ENCODE data around the gene CPB2. TPM values are rescaled to one million over a fixed set of nuclear protein-coding genes. Genes with fewer than 3 reads are reported as not detected.

Gene CPB2
- total and polyA plus RNA-seq, 2 donors (not counting 1 experiment from before 2014, with no cell fraction given) = not detected

- Histone ChIP-seq H3K36me3 (ENCODE audit: control insufficient read depth, insufficient read depth, low read length) (no peaks in the 10 kb centered on the region), H3K4me3 (replicated peaks in 1 of 4; ENCODE audit: control extremely low read depth in 1 of 4, insufficient read depth in 1 of 4, low read depth in 3 of 4, low read length in 4 of 4) (no peak overlapping the region), H3K9ac (ENCODE audit: insufficient read depth, low read length) (no peak overlapping the region), H3K9me3 (ENCODE audit: control insufficient read depth, insufficient read depth, low read depth, low read length) (no peaks in the 10 kb centered on the region), H3K27me3 (ENCODE audit: control insufficient read depth, insufficient read depth, low read length) (no peaks in the 10 kb centered on the region), H3K79me2 (ENCODE audit: control insufficient read depth, insufficient read depth, low read length) (no peaks in the 10 kb centered on the region), H2AFZ (ENCODE audit: low read length) (no peak overlapping the region), H4K20me1 (ENCODE audit: control insufficient read depth, extremely low read depth, insufficient read depth, low read length) (no peaks in the 10 kb centered on the region), H3K4me2 (ENCODE audit: extremely low read depth, insufficient read depth, low read length) (no peak overlapping the region), H3K27ac (ENCODE audit: insufficient read depth, low read length) (no peak overlapping the region), H3K4me1 (ENCODE audit: control insufficient read depth, extremely low read depth, insufficient read depth, low read length) (no peaks in the 10 kb centered on the region)
- TF ChIP-seq CTCF (conservative IDR thresholded peaks at IDR 0.05 in 1 of 2, IDR thresholded peaks at IDR 0.05 in 1 of 2; ENCODE audit: low read depth in 1 of 2, low read length in 2 of 2) = no peak
- TF ChIP-seq EZH2 (IDR thresholded peaks at IDR 0.05; ENCODE audit: low read length, missing control alignments) = no peak
- no peak for DNase-seq (ENCODE audit: low read depth in 2 of 2)
These were observed 3.2 kb downstream of the CPB2 start for GRCh38 chr13:46101484-46102254.

DNA sequence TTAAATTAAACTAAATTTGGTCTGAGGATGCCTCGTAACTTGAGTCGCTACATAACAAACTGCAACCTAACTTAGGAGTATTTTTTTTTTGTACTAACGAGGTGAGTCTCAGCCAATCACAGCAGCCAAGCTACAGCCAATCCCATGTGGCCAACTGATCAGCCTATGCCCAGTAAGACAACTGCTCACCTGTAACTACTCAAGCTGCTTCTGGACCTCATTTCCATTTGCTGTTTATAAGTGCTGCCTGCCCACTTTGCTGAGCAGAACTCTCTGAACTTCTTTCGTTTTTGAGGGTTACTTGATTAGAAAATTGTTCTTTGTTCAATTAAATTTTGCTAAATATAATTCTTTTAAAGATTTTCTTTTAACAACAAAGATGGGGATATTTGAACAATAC is 3.8 kb downstream of the CPB2 start:
- H4K20me1 ChIP-seq (ENCODE audit: control insufficient read depth, extremely low read depth, insufficient read depth, low read length) = no peaks in the 10 kb centered on the region
- no peak overlapping the region for H2AFZ ChIP-seq (ENCODE audit: low read length)
- H3K27ac ChIP-seq (ENCODE audit: insufficient read depth, low read length) = no peak overlapping the region
- no peaks in the 10 kb centered on the region for H3K79me2 ChIP-seq (ENCODE audit: control insufficient read depth, insufficient read depth, low read length)
- no peaks in the 10 kb centered on the region for H3K36me3 ChIP-seq (ENCODE audit: control insufficient read depth, insufficient read depth, low read length)
- H3K9me3 ChIP-seq (ENCODE audit: control insufficient read depth, insufficient read depth, low read depth, low read length) = no peaks in the 10 kb centered on the region
- H3K4me1 ChIP-seq (ENCODE audit: control insufficient read depth, extremely low read depth, insufficient read depth, low read length) = no peaks in the 10 kb centered on the region
- DNase-seq (ENCODE audit: low read depth in 2 of 2) = no peak
- no peak overlapping the region for H3K4me3 ChIP-seq (replicated peaks in 1 of 4; ENCODE audit: control extremely low read depth in 1 of 4, insufficient read depth in 1 of 4, low read depth in 3 of 4, low read length in 4 of 4)
- H3K4me2 ChIP-seq (ENCODE audit: extremely low read depth, insufficient read depth, low read length) = no peak overlapping the region
- no peaks in the 10 kb centered on the region for H3K27me3 ChIP-seq (ENCODE audit: control insufficient read depth, insufficient read depth, low read length)
- no peak overlapping the region for H3K9ac ChIP-seq (ENCODE audit: insufficient read depth, low read length)
- no peak for TF ChIP-seq EZH2 (IDR thresholded peaks at IDR 0.05; ENCODE audit: low read length, missing control alignments)

DNA sequence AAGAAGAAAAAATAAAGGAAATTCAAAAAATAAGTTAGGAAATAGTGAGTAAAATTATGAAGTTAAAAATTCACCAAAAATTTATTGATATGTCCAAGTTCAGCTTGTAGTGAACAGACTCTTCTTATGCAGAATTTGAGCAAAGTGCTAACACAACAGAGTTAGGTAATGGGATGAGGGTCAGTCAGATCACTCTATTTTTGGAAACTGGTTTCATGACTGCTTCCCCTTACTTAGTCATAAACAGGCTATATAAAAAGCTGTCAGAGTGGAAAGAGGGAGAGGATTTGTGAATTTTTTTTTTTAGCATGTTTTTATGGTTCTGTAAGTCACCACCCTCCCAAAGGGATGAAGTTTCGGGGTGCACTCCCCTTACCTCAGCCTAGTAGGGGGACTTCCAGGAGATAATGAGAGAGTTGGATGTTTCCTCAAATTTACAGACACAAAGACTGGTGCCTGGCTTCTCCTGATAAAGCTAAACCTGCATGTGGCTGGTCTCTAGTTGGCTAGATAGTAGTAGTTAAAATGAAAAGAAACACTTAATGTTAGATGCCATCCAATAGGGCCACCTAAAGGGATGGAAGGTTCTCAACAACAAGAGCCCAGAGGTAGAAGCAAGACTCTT is 4.5 kb downstream of the CPB2 start:
- Histone ChIP-seq H3K79me2 (ENCODE audit: control insufficient read depth, insufficient read depth, low read length) (no peaks in the 10 kb centered on the region), H2AFZ (ENCODE audit: low read length) (no peak overlapping the region), H3K27me3 (ENCODE audit: control insufficient read depth, insufficient read depth, low read length) (no peaks in the 10 kb centered on the region), H3K27ac (ENCODE audit: insufficient read depth, low read length) (no peak overlapping the region), H3K4me3 (replicated peaks in 1 of 4; ENCODE audit: control extremely low read depth in 1 of 4, insufficient read depth in 1 of 4, low read depth in 3 of 4, low read length in 4 of 4) (no peak overlapping the region), H3K4me1 (ENCODE audit: control insufficient read depth, extremely low read depth, insufficient read depth, low read length) (no peaks in the 10 kb centered on the region), H3K9ac (ENCODE audit: insufficient read depth, low read length) (no peak overlapping the region), H4K20me1 (ENCODE audit: control insufficient read depth, extremely low read depth, insufficient read depth, low read length) (no peaks in the 10 kb centered on the region), H3K4me2 (ENCODE audit: extremely low read depth, insufficient read depth, low read length) (no peak overlapping the region), H3K9me3 (ENCODE audit: control insufficient read depth, insufficient read depth, low read depth, low read length) (no peaks in the 10 kb centered on the region), H3K36me3 (ENCODE audit: control insufficient read depth, insufficient read depth, low read length) (no peaks in the 10 kb centered on the region)
- DNase-seq (ENCODE audit: low read depth in 2 of 2) = peak in 1 of 2 donors; percentile 3
- TF ChIP-seq CTCF (conservative IDR thresholded peaks at IDR 0.05 in 1 of 2, IDR thresholded peaks at IDR 0.05 in 1 of 2; ENCODE audit: low read depth in 1 of 2, low read length in 2 of 2) = no peak
- TF ChIP-seq EZH2 (IDR thresholded peaks at IDR 0.05; ENCODE audit: low read length, missing control alignments) = no peak
